ENCODE results near the gene SRD5A1. TPM values are rescaled to one million over a fixed set of nuclear protein-coding genes. Genes with fewer than 3 reads are reported as not detected.

SRD5A1 gene
- total and polyA plus RNA-seq, 2 experiments from 2014 or later = 18.2 to 87.3 TPM

DNA sequence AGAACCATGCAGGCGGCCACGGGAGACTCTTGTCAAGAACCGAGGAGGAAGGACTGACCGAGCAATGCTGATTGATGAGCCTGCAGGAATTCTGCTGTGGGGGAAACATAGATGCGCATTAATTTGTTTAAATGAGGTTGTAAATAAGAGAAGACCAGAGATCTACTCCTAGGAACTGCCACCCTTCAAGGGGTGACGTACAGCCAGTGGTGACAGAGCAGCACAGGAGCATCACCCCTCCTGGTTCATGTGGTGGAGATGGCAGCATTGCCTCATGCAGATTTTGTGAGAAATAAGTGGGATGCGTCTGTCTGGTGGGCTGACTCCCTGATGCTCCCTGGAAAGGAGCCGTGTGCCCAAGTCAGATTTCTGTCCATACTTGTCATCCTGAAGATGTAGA, 22.2 kb downstream of the SRD5A1 start:
- TF ChIP-seq ZNF462 (CRISPR knock-in tag; IDR thresholded peaks at IDR 0.05) (no peak), STAT1 (IDR thresholded peaks at IDR 0.05; ENCODE audit: unreplicated experiment) (no peak), CREB1 (CRISPR knock-in tag; IDR thresholded peaks at IDR 0.05; ENCODE audit: low read depth) (no peak), NANOG (IDR thresholded peaks at IDR 0.05; ENCODE audit: borderline replicate concordance) (no peak), POLR2AphosphoS5 (IDR thresholded peaks at IDR 0.05; ENCODE audit: low read depth) (no peak), EZH2 (IDR thresholded peaks at IDR 0.05; ENCODE audit: low read depth, unreplicated experiment) (no peak), REST (IDR thresholded peaks at IDR 0.05; ENCODE audit: unreplicated experiment) (no peak), JUNB (IDR thresholded peaks at IDR 0.05; ENCODE audit: unreplicated experiment) (no peak), ZNF331 (CRISPR knock-in tag; IDR thresholded peaks at IDR 0.05; ENCODE audit: low read depth) (no peak), CTCF (conservative IDR thresholded peaks at IDR 0.05; ENCODE audit: low read depth in 2 of 2) (no peak), ZNF114 (CRISPR knock-in tag; IDR thresholded peaks at IDR 0.05) (no peak), ETS1 (IDR thresholded peaks at IDR 0.05) (no peak), EZH2phosphoT487 (IDR thresholded peaks at IDR 0.05; ENCODE audit: unreplicated experiment) (no peak)
- no peaks in the 10 kb centered on the region for H3F3A ChIP-seq (replicated peaks; ENCODE audit: low read depth)
- no peak for ATAC-seq
- no peak overlapping the region for H3K4me3 Mint-ChIP-seq
- no peak overlapping the region for H3K27ac ChIP-seq (ENCODE audit: low read depth)
- no peaks in the 10 kb centered on the region; the same call in 1 of the 2 replicates for H4K20me1 ChIP-seq (replicated peaks; ENCODE audit: insufficient read depth)
- no peak overlapping the region; the same call in 1 of the 2 replicates for H3K27ac Mint-ChIP-seq
- H2AFZ ChIP-seq = no peak overlapping the region
- no peak for DNase-seq (ENCODE audit: low spot score)
- H3K36me3 Mint-ChIP-seq (ENCODE audit: low read depth) = peaks cover 48% of the 10 kb centered on the region
- H3K27me3 Mint-ChIP-seq (ENCODE audit: insufficient read depth, low read depth, poor library complexity) = peaks cover 2% of the 10 kb centered on the region
- no peaks in the 10 kb centered on the region for H3K9me2 ChIP-seq (ENCODE audit: insufficient read depth)
- H3K4me2 ChIP-seq = no peak overlapping the region
- H3K4me1 ChIP-seq (ENCODE audit: insufficient read depth) = peaks cover under 1% of the 10 kb centered on the region; the same call in 1 of the 2 replicates
- no peak overlapping the region for H3K4me3 ChIP-seq
- peaks cover 8% of the 10 kb centered on the region; the same call in 1 of the 2 replicates for H3K36me3 ChIP-seq (ENCODE audit: insufficient read depth)
- H3K79me2 ChIP-seq (replicated peaks; ENCODE audit: insufficient read depth) = peaks cover 15% of the 10 kb centered on the region
- peaks cover 5% of the 10 kb centered on the region; the same call in 2 of the 3 replicates for H3K4me1 Mint-ChIP-seq
- H3K27me3 ChIP-seq (ENCODE audit: insufficient read depth) = no peaks in the 10 kb centered on the region
- no peaks in the 10 kb centered on the region; the same call in 2 of the 3 replicates for H3K9me3 Mint-ChIP-seq
